ENCODE measurements around the gene NBL1. TPM values are rescaled to one million over a fixed set of nuclear protein-coding genes. Genes with fewer than 3 reads are reported as not detected.

Gene NBL1
- total RNA-seq, 1 experiment from 2014 or later: 160 TPM

Other genes with a start within 250 kb of the NBL1 start
- gene CAPZB, start 158.8 kb upstream of the NBL1 start, total RNA-seq (2014; rRNA removed; shearing (Covaris generic); ENCODE audit: low replicate concordance): 321 and 323 TPM in 2 replicates
- gene HTR6, start 20.6 kb downstream of the NBL1 start, total RNA-seq (2014; rRNA removed; shearing (Covaris generic); ENCODE audit: low replicate concordance): not detected in 2 replicates
- 19.3 and 27.0 TPM in 2 replicates for gene TMCO4, start 155.6 kb downstream of the NBL1 start, total RNA-seq (2014; rRNA removed; shearing (Covaris generic); ENCODE audit: low replicate concordance)
- not detected in 2 replicates for gene RNF186, start 171.0 kb downstream of the NBL1 start, total RNA-seq (2014; rRNA removed; shearing (Covaris generic); ENCODE audit: low replicate concordance)
- gene OTUD3, start 238.1 kb downstream of the NBL1 start, total RNA-seq (2014; rRNA removed; shearing (Covaris generic); ENCODE audit: low replicate concordance): 2.5 and 4.9 TPM in 2 replicates

Data from Caki2 (cell line).